Epithelial cell of esophagus (primary cell): ENCODE results near the gene BRF1.

Experiments used
- DNase-seq: peaks from one replicate; pipeline ENCODE4 v3.0.0; 2010; ENCODE audit warnings: low read depth
- H3K4me3 ChIP-seq: 2 replicates; pipeline ENCODE4 v1.5.1; 2011; ENCODE audit warnings: mild to moderate bottlenecking, low read length, control low read depth
- CTCF ChIP-seq: IDR thresholded peaks from 2 replicates; pipeline ENCODE4 v1.5.1; 2011; ENCODE audit warnings: low read depth, mild to moderate bottlenecking, low read length, control low read depth, inconsistent platforms; ENCODE audit not compliant: insufficient read depth; ENCODE audit errors: missing control alignments

Gene BRF1

GRCh38 chr14:105346876-105347586 is 46.2 kb upstream of the BRF1 start:
- no peak overlapping the region for H3K4me3 ChIP-seq
- TF ChIP-seq CTCF: no peak
- DNase-seq: no peak

- no peak for DNase-seq
- no peak for TF ChIP-seq CTCF
- no peak overlapping the region for H3K4me3 ChIP-seq
Measured at GRCh38 chr14:105346200-105346533, 45.4 kb upstream of the BRF1 start.

GRCh38 chr14:105343194-105343593 is 42.4 kb upstream of the BRF1 start:
- H3K4me3 ChIP-seq: no peak overlapping the region
- no peak for TF ChIP-seq CTCF
- no peak for DNase-seq

GRCh38 chr14:105340821-105341733 is 40.3 kb upstream of the BRF1 start:
- no peak for TF ChIP-seq CTCF
- H3K4me3 ChIP-seq: no peak overlapping the region
- DNase-seq: no peak

GRCh38 chr14:105337966-105338741 is 37.4 kb upstream of the BRF1 start:
- no peak for TF ChIP-seq CTCF
- no peak overlapping the region for H3K4me3 ChIP-seq
- no peak for DNase-seq

GRCh38 chr14:105337433-105337832 is 36.6 kb upstream of the BRF1 start:
- DNase-seq: no peak
- no peak overlapping the region for H3K4me3 ChIP-seq
- TF ChIP-seq CTCF: no peak
